NCI-H1105 treated with DMSO at 0.1 percent for 48 hours (cell line): ENCODE data around the gene KRR1.

Source experiments
- DNase-seq: peaks from one replicate; lab custom pipeline; 2025; lab: John Stamatoyannopoulos, UW

The KRR1 gene

GRCh38 chr12:75511116-75512048 is at the start of gene KRR1:
Gene KRR1 (minus strand): TSS chr12:75511609. CDS start chr12:75511597, 12 bp downstream.
- peak; percentile 96 for DNase-seq

GRCh38 chr12:75560167-75560566 is 48.8 kb upstream of the KRR1 start:
- DNase-seq, result peak; percentile 34

- DNase-seq, result no peak
Observed at GRCh38 chr12:75558287-75558686, 46.9 kb upstream of the KRR1 start.

- no peak for DNase-seq
Observed at GRCh38 chr12:75556311-75556899, 45.0 kb upstream of the KRR1 start.

- no peak for DNase-seq
Observed at GRCh38 chr12:75554556-75554880, 43.1 kb upstream of the KRR1 start.

GRCh38 chr12:75553836-75554555 is 42.6 kb upstream of the KRR1 start:
- DNase-seq, result no peak

- no peak for DNase-seq
Observed at GRCh38 chr12:75553398-75553797, 42.0 kb upstream of the KRR1 start.

- no peak for DNase-seq
Observed at GRCh38 chr12:75551477-75551876, 40.1 kb upstream of the KRR1 start.

GRCh38 chr12:75550401-75551240 is 39.2 kb upstream of the KRR1 start:
- DNase-seq, result peak; percentile 82

GRCh38 chr12:75549989-75550388 is 38.6 kb upstream of the KRR1 start:
- DNase-seq, result no peak

GRCh38 chr12:75548879-75549278 is 37.5 kb upstream of the KRR1 start:
- DNase-seq, result peak; percentile 32

GRCh38 chr12:75545636-75546035 is 34.2 kb upstream of the KRR1 start:
- no peak for DNase-seq

GRCh38 chr12:75543529-75543928 is 32.1 kb upstream of the KRR1 start:
- no peak for DNase-seq

- DNase-seq, result no peak
Observed at GRCh38 chr12:75542942-75543341, 31.5 kb upstream of the KRR1 start.

- DNase-seq, result no peak
Observed at GRCh38 chr12:75539889-75540288, 28.5 kb upstream of the KRR1 start.

GRCh38 chr12:75533239-75533638 is 21.8 kb upstream of the KRR1 start:
- no peak for DNase-seq

GRCh38 chr12:75529826-75530225 is 18.4 kb upstream of the KRR1 start:
- no peak for DNase-seq

- no peak for DNase-seq
Observed at GRCh38 chr12:75529316-75529715, 17.9 kb upstream of the KRR1 start.

GRCh38 chr12:75528692-75529091 is 17.3 kb upstream of the KRR1 start:
- DNase-seq, result no peak

- no peak for DNase-seq
Observed at GRCh38 chr12:75528272-75528671, 16.9 kb upstream of the KRR1 start.

GRCh38 chr12:75526655-75527511 is 15.5 kb upstream of the KRR1 start:
- peak; percentile 62 for DNase-seq
